IMR-90 (cell line): ENCODE results near the gene GALP. TPM values are rescaled to one million over a fixed set of nuclear protein-coding genes. Genes with fewer than 3 reads are reported as not detected.

Source experiments
- ATAC-seq: fragments of 200-7000 bp; cut with Tn5 transposase; 2 replicates; pipeline ENCODE4 v1.9.1; 2020; ENCODE audit warnings: low read depth, mild to moderate bottlenecking, moderate library complexity
- BruUV-seq: library from RNA; stranded (reverse); fragments of 400-500 nt; replicated peaks from 2 replicates; lab custom pipeline; 2021; lab: Mats Ljungman, UMichigan
- CTCF ChIA-PET: fragments of 300-600 bp; formaldehyde crosslinking; extraction: SDS; loops from one replicate; lab custom pipeline; 2021; ENCODE audit warnings: antibody characterized with exemption; lab: Yijun Ruan, JAX
- POLR2A ChIA-PET: fragments of 300-600 bp; sonication (Branson Sonifier 250); formaldehyde crosslinking; loops from one replicate; lab custom pipeline; 2022; ENCODE audit warnings: antibody characterized with exemption; ENCODE audit not compliant: unreplicated experiment; lab: Charles Lee
- DNase-seq: peaks from one replicate; pipeline ENCODE4 v3.0.0; 2013
- H2AFZ ChIP-seq: replicated peaks from 2 replicates; pipeline ENCODE3; 2013; ENCODE audit warnings: low read length, mild to moderate bottlenecking; ENCODE audit not compliant: poor library complexity
- H2AK5ac ChIP-seq: 2 replicates; pipeline ENCODE4 v1.6.1; 2013; ENCODE audit warnings: low read depth, low read length, inconsistent platforms
- H2AK9ac ChIP-seq: replicated peaks from 2 replicates; pipeline ENCODE3; 2013; ENCODE audit warnings: mild to moderate bottlenecking, low read depth, low read length, moderate library complexity; ENCODE audit not compliant: poor library complexity
- H2BK120ac ChIP-seq: 2 replicates; pipeline ENCODE4 v1.6.1; 2013; ENCODE audit warnings: low read depth, low read length, inconsistent platforms
- H2BK15ac ChIP-seq: 3 replicates; pipeline ENCODE4 v1.6.1; 2013; ENCODE audit warnings: low read depth, low read length, inconsistent platforms
- H2BK20ac ChIP-seq: 2 replicates; pipeline ENCODE4 v1.6.1; 2013; ENCODE audit warnings: low read depth, mild to moderate bottlenecking, inconsistent platforms, low read length, moderate library complexity
- H2BK5ac ChIP-seq: 2 replicates; pipeline ENCODE4 v1.6.1; 2013; ENCODE audit warnings: mild to moderate bottlenecking, low read depth, low read length, inconsistent platforms; ENCODE audit not compliant: poor library complexity, severe bottlenecking
- H3K14ac ChIP-seq: replicated peaks from 2 replicates; pipeline ENCODE4 v1.6.1; 2013; ENCODE audit warnings: low read depth, low read length, inconsistent platforms
- H3K18ac ChIP-seq: 2 replicates; pipeline ENCODE4 v1.6.1; 2013; ENCODE audit warnings: low read depth, low read length, control low read depth
- H3K23ac ChIP-seq: 2 replicates; pipeline ENCODE4 v1.6.1; 2013; ENCODE audit warnings: low read depth, low read length, inconsistent platforms
- H3K27ac ChIP-seq: 2 replicates; pipeline ENCODE4 v1.5.1; 2013; ENCODE audit warnings: mild to moderate bottlenecking, control low read depth, low read length; ENCODE audit not compliant: insufficient read depth
- H3K27me3 ChIP-seq: 2 replicates; pipeline ENCODE4 v1.6.1; 2013; ENCODE audit warnings: low read length; ENCODE audit not compliant: control insufficient read depth, insufficient read depth
- H3K36me3 ChIP-seq: 2 replicates; pipeline ENCODE4 v1.6.1; 2013; ENCODE audit warnings: low read length, mixed read lengths; ENCODE audit not compliant: control insufficient read depth, insufficient read depth
- H3K4ac ChIP-seq: 2 replicates; pipeline ENCODE4 v1.6.1; 2013; ENCODE audit warnings: low read depth, low read length, inconsistent platforms
- H3K4me1 ChIP-seq: 2 replicates; pipeline ENCODE4 v1.6.1; 2013; ENCODE audit warnings: low read length, mixed read lengths; ENCODE audit not compliant: control insufficient read depth, insufficient read depth
- H3K4me2 ChIP-seq: 2 replicates; pipeline ENCODE4 v1.6.1; 2013; ENCODE audit warnings: low read depth, mild to moderate bottlenecking, control low read depth, low read length, moderate library complexity
- H3K4me3 ChIP-seq: 2 replicates; pipeline ENCODE4 v1.5.1; 2013; ENCODE audit warnings: low read depth, mild to moderate bottlenecking, control low read depth, low read length, moderate library complexity; ENCODE audit not compliant: insufficient read depth
- H3K56ac ChIP-seq: 2 replicates; pipeline ENCODE4 v1.6.1; 2013; ENCODE audit warnings: low read length, inconsistent platforms; ENCODE audit not compliant: insufficient read depth; ENCODE audit errors: extremely low read depth
- H3K79me1 ChIP-seq, 2 experiments: 2 replicates each; pipeline ENCODE4 v1.6.1; 2013; ENCODE audit warnings: low read length in 2 of 2, inconsistent platforms in 1 of 2, low read depth in 1 of 2
- H3K9ac ChIP-seq: 2 replicates; pipeline ENCODE4 v1.6.1; 2013; ENCODE audit warnings: low read depth, low read length, control low read depth
- H3K9me1 ChIP-seq: 2 replicates; pipeline ENCODE4 v1.6.1; 2013; ENCODE audit warnings: low read length, inconsistent platforms; ENCODE audit not compliant: insufficient read depth
- H3K9me3 ChIP-seq: 2 replicates; pipeline ENCODE4 v1.6.1; 2013; ENCODE audit warnings: low read length; ENCODE audit not compliant: control insufficient read depth, insufficient read depth
- H4K20me1 ChIP-seq: 2 replicates; pipeline ENCODE4 v1.6.1; 2013; ENCODE audit warnings: low read length, inconsistent platforms; ENCODE audit not compliant: insufficient read depth
- H4K5ac ChIP-seq: 2 replicates; pipeline ENCODE4 v1.6.1; 2013; ENCODE audit warnings: mild to moderate bottlenecking, low read depth, low read length, control low read depth
- H4K8ac ChIP-seq, 2 experiments: 2 replicates each; pipeline ENCODE4 v1.6.1; 2013; ENCODE audit warnings: low read depth in 2 of 2, low read length in 2 of 2, control low read depth in 1 of 2, inconsistent platforms in 1 of 2
- H4K91ac ChIP-seq: 2 replicates; pipeline ENCODE4 v1.6.1; 2013; ENCODE audit warnings: low read depth, low read length, inconsistent platforms; ENCODE audit not compliant: insufficient read depth
- BHLHE40 ChIP-seq: fragments of 150-350 bp; IDR thresholded peaks from 2 replicates; pipeline ENCODE4 v1.6.1; 2016; ENCODE audit warnings: mild to moderate bottlenecking, low read depth, low read length
- CEBPB ChIP-seq: IDR thresholded peaks from 2 replicates; pipeline ENCODE4 v1.6.1; 2012; ENCODE audit warnings: low read depth, low read length, improper control_type of control experiment
- CHD1 ChIP-seq: IDR thresholded peaks from 2 replicates; pipeline ENCODE4 v1.6.1; 2012; ENCODE audit warnings: low read depth, low read length, improper control_type of control experiment
- CTCF ChIP-seq: conservative IDR thresholded peaks from 2 replicates; pipeline ENCODE4 v1.5.1; 2012; ENCODE audit warnings: mild to moderate bottlenecking, low read depth, low read length, improper control_type of control experiment
- ELK1 ChIP-seq: fragments of 150-350 bp; IDR thresholded peaks from 2 replicates; pipeline ENCODE4 v1.6.1; 2016; ENCODE audit warnings: low read depth, mild to moderate bottlenecking, low read length, moderate library complexity, borderline replicate concordance
- FOS ChIP-seq: fragments of 150-350 bp; IDR thresholded peaks from 2 replicates; pipeline ENCODE4 v1.6.1; 2016; ENCODE audit warnings: low read depth, low read length
- MAFK ChIP-seq: IDR thresholded peaks from 2 replicates; pipeline ENCODE4 v1.6.1; 2012; ENCODE audit warnings: low read depth, low read length, improper control_type of control experiment
- MAZ ChIP-seq: IDR thresholded peaks from 2 replicates; pipeline ENCODE4 v1.6.1; 2012; ENCODE audit warnings: low read depth, mild to moderate bottlenecking, low read length, improper control_type of control experiment, moderate library complexity, borderline replicate concordance
- MXI1 ChIP-seq: IDR thresholded peaks from 2 replicates; pipeline ENCODE4 v1.6.1; 2012; ENCODE audit warnings: low read depth, mild to moderate bottlenecking, low read length, moderate library complexity, borderline replicate concordance
- NFE2L2 ChIP-seq: fragments of 150-350 bp; IDR thresholded peaks from 2 replicates; pipeline ENCODE4 v1.6.1; 2016; ENCODE audit warnings: low read depth, mild to moderate bottlenecking, low read length
- POLR2A ChIP-seq: IDR thresholded peaks from 2 replicates; pipeline ENCODE4 v1.6.1; 2012; ENCODE audit warnings: mild to moderate bottlenecking, low read depth, low read length
- RAD21 ChIP-seq: IDR thresholded peaks from 2 replicates; pipeline ENCODE4 v1.6.1; 2012; ENCODE audit warnings: low read length, improper control_type of control experiment
- RCOR1 ChIP-seq: IDR thresholded peaks from 2 replicates; pipeline ENCODE4 v1.6.1; 2012; ENCODE audit warnings: mild to moderate bottlenecking, low read length, improper control_type of control experiment; ENCODE audit not compliant: insufficient replicate concordance
- RFX5 ChIP-seq: IDR thresholded peaks from 2 replicates; pipeline ENCODE4 v1.8.0; 2012; ENCODE audit warnings: low read depth, mild to moderate bottlenecking, low read length, moderate library complexity
- SMC3 ChIP-seq: fragments of 150-350 bp; IDR thresholded peaks from 2 replicates; pipeline ENCODE4 v1.6.1; 2016; ENCODE audit warnings: low read depth, mild to moderate bottlenecking, antibody characterized with exemption, low read length, moderate library complexity
- USF2 ChIP-seq: fragments of 150-350 bp; IDR thresholded peaks from 2 replicates; pipeline ENCODE4 v1.6.1; 2017; ENCODE audit warnings: mild to moderate bottlenecking, antibody characterized with exemption, low read length, low read depth
- WGBS, 2 experiments: methylation state at CpG; one replicate each; pipeline versions ENCODE4 v1.1.5 to v1.1.7; 2013; ENCODE audit warnings: missing lambda C conversion rate in 2 of 2; ENCODE audit not compliant: insufficient read length in 1 of 2; ENCODE audit errors: extremely low coverage in 2 of 2; 5-methylcytosine and 5-hydroxymethylcytosine counted together
- dilution Hi-C: fragments of 300-500 bp; cut with HindIII; formaldehyde crosslinking; loops from one replicate; pipeline ENCODE4 v1.14.3; 2018; ENCODE audit warnings: low sequenced_read_pairs; ENCODE audit not compliant: unreplicated experiment
- in situ Hi-C: fragments of 300-500 bp; cut with MboI; formaldehyde crosslinking; loops from 3 replicates; pipeline ENCODE4 v1.14.3; 2019; ENCODE audit warnings: low sequenced_read_pairs, inconsistent platforms, mixed read lengths
- intact Hi-C: fragments of 100-400 bp; cut with micrococcal nuclease; formaldehyde crosslinking; loops from 2 replicates; pipeline ENCODE4 v1.10.0; 2022
- polyA plus RNA-seq, 3 experiments: library from polyadenylated mRNA; depleted of rRNA; stranded (reverse); fragments of >200 nt; gene quantifications; 2 replicates each; pipeline ENCODE4 v1.2.3, GENCODE V29; 2012; ENCODE audit warnings: low replicate concordance in 1 of 3
- total RNA-seq: library from RNA; depleted of rRNA; stranded (reverse); fragments of >200 nt; gene quantifications from 2 replicates; pipeline ENCODE4 v1.2.3, GENCODE V29; 2012

The GALP gene
- total and polyA plus RNA-seq, 2 of the 4 experiments (the other 2 are of a cell fraction), result not detected

- Histone ChIP-seq H3K27ac (no peak overlapping the region), H2BK20ac (no peak overlapping the region), H3K56ac (no peak overlapping the region), H3K18ac (no peak overlapping the region), H3K27me3 (no peaks in the 10 kb centered on the region), H2AK5ac (peak overlapping the region; percentile 38; the same call in 1 of the 2 replicates), H3K4ac (no peak overlapping the region), H2BK15ac (no peak overlapping the region), H3K9me3 (no peaks in the 10 kb centered on the region), H2BK5ac (no peak overlapping the region), H4K5ac (no peak overlapping the region), H3K4me1 (peaks cover 11% of the 10 kb centered on the region; the same call in 1 of the 2 replicates), H2AFZ (no peak overlapping the region), H4K91ac (no peak overlapping the region), H3K23ac (no peak overlapping the region), H3K4me2 (no peak overlapping the region), H2BK120ac (no peak overlapping the region), H2AK9ac (no peak overlapping the region), H3K9ac (no peak overlapping the region), H3K79me1 (no peaks in the 10 kb centered on the region), H3K14ac (no peak overlapping the region), H4K20me1 (no peaks in the 10 kb centered on the region), H3K36me3 (no peaks in the 10 kb centered on the region), H3K9me1 (no peaks in the 10 kb centered on the region; the same call in 1 of the 2 replicates), H3K4me3 (no peak overlapping the region), H4K8ac (no peak overlapping the region)
- dilution Hi-C loops (no loop called here), intact Hi-C loops (no loop called here), in situ Hi-C loops (loop anchor here (25.0 kb wide), 2 partner anchors 447 to 1672 kb away; partner anchors contain the start of genes CDC42EP5, EPN1 and LENG9)
- no peak for ATAC-seq
- no peak for DNase-seq
- TF ChIP-seq USF2, result no peak
- no peak for TF ChIP-seq NFE2L2
- TF ChIP-seq SMC3, result no peak
- TF ChIP-seq MXI1, result no peak
- no peak for TF ChIP-seq RCOR1
- TF ChIP-seq ELK1, result no peak
- no peak for TF ChIP-seq CEBPB
- TF ChIP-seq RAD21, result no peak
- no peak for TF ChIP-seq FOS
- no peak for TF ChIP-seq POLR2A
- TF ChIP-seq CHD1, result no peak
- no peak for TF ChIP-seq RFX5
- no peak for TF ChIP-seq BHLHE40
- no peak for TF ChIP-seq CTCF
- no peak for TF ChIP-seq MAZ
- no peak for TF ChIP-seq MAFK
- no CpG with 5 or more reads among the region's 5 CpGs for WGBS, 2 experiments
- ChIA-PET CTCF (interaction anchor here (0.6 kb wide), 1 partner anchor 1017 kb away, joined by 5 read pairs; no protein-coding TSS in a partner anchor), POLR2A (no interaction called here)
- BruUV-seq, result no TSS peak
Measured at GRCh38 chr19:56134654-56134921, 41.2 kb upstream of the GALP start.
